Keratinocyte (primary cell): ENCODE measurements around the gene GPR139. TPM values are rescaled to one million over a fixed set of nuclear protein-coding genes. Genes with fewer than 3 reads are reported as not detected.

Source experiments
- DNase-seq: peaks from one replicate; pipeline ENCODE4 v3.0.0-alpha.2; 2011; ENCODE audit warnings: low read depth, missing footprints, low spot score
- FAIRE-seq: peaks from 2 replicates; lab custom pipeline; 2011; peaks lifted over from hg19 to GRCh38; lab: Jason Lieb, UNC
- H2AFZ ChIP-seq: 2 replicates; pipeline ENCODE4 v1.6.0; 2012; ENCODE audit warnings: low read length, control low read depth, inconsistent platforms; ENCODE audit not compliant: control insufficient read depth
- H3K27ac ChIP-seq: 2 replicates; pipeline ENCODE4 v1.5.1; 2011; ENCODE audit warnings: low read length; ENCODE audit not compliant: control insufficient read depth, insufficient read depth
- H3K27me3 ChIP-seq: 3 replicates; pipeline ENCODE4 v1.6.0; 2011; ENCODE audit warnings: low read length; ENCODE audit not compliant: control insufficient read depth, insufficient read depth; ENCODE audit errors: extremely low read depth
- H3K36me3 ChIP-seq, 2 experiments: 2 replicates in 1 of 2; 3 replicates in 1 of 2; pipeline ENCODE4 v1.5.1; 2011; ENCODE audit warnings: low read length in 2 of 2, mild to moderate bottlenecking in 1 of 2; ENCODE audit not compliant: control insufficient read depth in 2 of 2, insufficient read depth in 2 of 2; ENCODE audit errors: extremely low read depth in 1 of 2
- H3K4me1 ChIP-seq: 3 replicates; pipeline ENCODE4 v1.5.1; 2011; ENCODE audit warnings: low read length; ENCODE audit not compliant: control insufficient read depth, insufficient read depth; ENCODE audit errors: extremely low read depth
- H3K4me2 ChIP-seq: 3 replicates; pipeline ENCODE4 v1.6.0; 2011; ENCODE audit warnings: low read depth, low read length; ENCODE audit not compliant: control insufficient read depth, insufficient read depth; ENCODE audit errors: extremely low read depth
- H3K4me3 ChIP-seq, 3 experiments: fragments of 200-600 bp in 1 of 3; sonication (generic) in 1 of 3; 2 replicates in 2 of 3; 3 replicates in 1 of 3; pipeline ENCODE4 v1.5.1; 2011 to 2016; ENCODE audit warnings: low read length in 3 of 3, mild to moderate bottlenecking in 3 of 3, control low read depth in 2 of 3, inconsistent platforms in 1 of 3, low read depth in 1 of 3, mixed read lengths in 1 of 3, mixed run types in 1 of 3, moderate library complexity in 1 of 3; ENCODE audit not compliant: control insufficient read depth in 2 of 3, insufficient read depth in 2 of 3; ENCODE audit errors: extremely low read depth in 1 of 3
- H3K79me2 ChIP-seq: 2 replicates; pipeline ENCODE4 v1.6.0; 2012; ENCODE audit warnings: low read length; ENCODE audit not compliant: control insufficient read depth, insufficient read depth
- H3K9ac ChIP-seq: 3 replicates; pipeline ENCODE4 v1.6.0; 2011; ENCODE audit warnings: low read length; ENCODE audit not compliant: control insufficient read depth, insufficient read depth; ENCODE audit errors: extremely low read depth
- H3K9me1 ChIP-seq: 3 replicates; pipeline ENCODE4 v1.6.0; 2011; ENCODE audit warnings: low read length; ENCODE audit not compliant: control insufficient read depth, insufficient read depth; ENCODE audit errors: extremely low read depth
- H3K9me3 ChIP-seq: 2 replicates; pipeline ENCODE4 v1.5.1; 2012; ENCODE audit warnings: low read depth, low read length; ENCODE audit not compliant: control insufficient read depth
- H4K20me1 ChIP-seq: 3 replicates; pipeline ENCODE4 v1.6.0; 2011; ENCODE audit warnings: low read length; ENCODE audit not compliant: control insufficient read depth, insufficient read depth; ENCODE audit errors: extremely low read depth
- CTCF ChIP-seq, 3 experiments: IDR thresholded peaks in 1 of 3; conservative IDR thresholded peaks in 1 of 3; optimal IDR thresholded peaks in 1 of 3; 2 replicates in 2 of 3; 3 replicates in 1 of 3; pipeline versions ENCODE3 to v1.5.1; 2011; ENCODE audit warnings: low read length in 3 of 3, mild to moderate bottlenecking in 3 of 3, moderate library complexity in 2 of 3, control low read depth in 1 of 3, inconsistent platforms in 1 of 3; ENCODE audit not compliant: insufficient read depth in 2 of 3; ENCODE audit errors: extremely low read depth in 1 of 3
- EZH2 ChIP-seq: IDR thresholded peaks from one replicate; pipeline ENCODE4 v1.6.1; 2012; ENCODE audit warnings: inconsistent platforms, mild to moderate bottlenecking, low read length, moderate library complexity
- dilution Hi-C: fragments of 300-500 bp; cut with MboI; formaldehyde crosslinking; loops from one replicate; pipeline ENCODE4 v1.7.0; 2020; ENCODE audit warnings: low sequenced_read_pairs; ENCODE audit not compliant: extremely low pct_ligation_motif_present
- polyA plus RNA-seq, 5 experiments: library from polyadenylated mRNA; depleted of rRNA in 3 of 5; stranded (reverse) in 3 of 5; stranded (forward) in 1 of 5; unstranded in 1 of 5; fragments of >200 nt; gene quantifications; 1 replicate in 1 of 5; 2 replicates in 3 of 5; 3 replicates in 1 of 5; pipeline versions ENCODE4 v1.2.1 to v1.2.3, GENCODE V29; 2011 to 2012; ENCODE audit warnings: missing spikeins in 2 of 5, low read depth in 1 of 5, low replicate concordance in 1 of 5

GPR139 gene
- polyA plus RNA-seq, 1 donor (not counting 4 experiments of a cell fraction or from before 2014, with no cell fraction given): not detected

- Histone ChIP-seq H3K9ac (no peak overlapping the region), H3K79me2 (no peaks in the 10 kb centered on the region), H3K4me3 (no peak overlapping the region), H4K20me1 (no peaks in the 10 kb centered on the region), H3K27ac (no peak overlapping the region), H3K36me3 (no peaks in the 10 kb centered on the region), H3K4me2 (no peak overlapping the region), H3K27me3 (no peaks in the 10 kb centered on the region), H2AFZ (no peak overlapping the region), H3K9me1 (no peaks in the 10 kb centered on the region), H3K9me3 (no peaks in the 10 kb centered on the region), H3K4me1 (no peaks in the 10 kb centered on the region)
- no peak for TF ChIP-seq EZH2
- no peak for FAIRE-seq
- dilution Hi-C loops: no loop called here
- no peak for DNase-seq
These were observed 28.8 kb upstream of the GPR139 start for GRCh38 chr16:20102521-20102920.

- Histone ChIP-seq H3K4me2 (no peak overlapping the region), H3K9ac (no peak overlapping the region), H3K4me3 (no peak overlapping the region), H3K9me1 (no peaks in the 10 kb centered on the region), H3K4me1 (no peaks in the 10 kb centered on the region), H3K27ac (no peak overlapping the region), H3K27me3 (no peaks in the 10 kb centered on the region), H4K20me1 (no peaks in the 10 kb centered on the region), H2AFZ (no peak overlapping the region), H3K36me3 (no peaks in the 10 kb centered on the region), H3K9me3 (no peaks in the 10 kb centered on the region), H3K79me2 (no peaks in the 10 kb centered on the region)
- TF ChIP-seq CTCF (optimal IDR thresholded peaks at IDR 0.05 in 1 of 3, IDR thresholded peaks at IDR 0.05 in 1 of 3, conservative IDR thresholded peaks at IDR 0.05 in 1 of 3; ENCODE audit: extremely low read depth in 1 of 3, insufficient read depth in 2 of 3, low read length in 3 of 3) (no peak), EZH2 (no peak)
- dilution Hi-C loops: no loop called here
- FAIRE-seq (no peak), DNase-seq (no peak)
These were observed 28.3 kb upstream of the GPR139 start for GRCh38 chr16:20102021-20102420.

GRCh38 chr16:20099375-20099774 is 25.7 kb upstream of the GPR139 start:
- Histone ChIP-seq H2AFZ (no peak overlapping the region), H4K20me1 (no peaks in the 10 kb centered on the region), H3K36me3 (no peaks in the 10 kb centered on the region), H3K9me1 (no peaks in the 10 kb centered on the region), H3K4me3 (no peak overlapping the region), H3K27ac (no peak overlapping the region), H3K4me2 (no peak overlapping the region), H3K4me1 (no peaks in the 10 kb centered on the region), H3K9ac (no peak overlapping the region), H3K9me3 (no peaks in the 10 kb centered on the region), H3K79me2 (no peaks in the 10 kb centered on the region), H3K27me3 (no peaks in the 10 kb centered on the region)
- no peak for DNase-seq
- dilution Hi-C loops: no loop called here
- no peak for FAIRE-seq
- TF ChIP-seq EZH2 (no peak), CTCF (optimal IDR thresholded peaks at IDR 0.05 in 1 of 3, IDR thresholded peaks at IDR 0.05 in 1 of 3, conservative IDR thresholded peaks at IDR 0.05 in 1 of 3; ENCODE audit: extremely low read depth in 1 of 3, insufficient read depth in 2 of 3, low read length in 3 of 3) (no peak)
